22Rv1 (cell line): ENCODE measurements around the gene IL9R.
"Not testable (repeated sequence)": the region's sequence is repeated elsewhere in the genome, so short reads cannot be mapped to it uniquely, and the experiment has no call there.

Source experiments
- CTCF ChIP-seq: fragments of 450-650 bp; IDR thresholded peaks from 2 replicates; pipeline ENCODE4 v1.5.1; 2017; ENCODE audit warnings: mild to moderate bottlenecking
- ZFX ChIP-seq: fragments of 450-650 bp; IDR thresholded peaks from 2 replicates; pipeline ENCODE4 v1.6.1; 2017; ENCODE audit warnings: antibody characterized with exemption, borderline replicate concordance

- TF ChIP-seq CTCF, ZFX: not testable (repeated sequence)
These were observed 12.2 kb downstream of the IL9R start for GRCh38 chrX:156009691-156010090.
